Measurements from ENCODE around the gene MDGA2. TPM values are rescaled to one million over a fixed set of nuclear protein-coding genes. Genes with fewer than 3 reads are reported as not detected.
"Not testable (repeated sequence)": the region's sequence is repeated elsewhere in the genome, so short reads cannot be mapped to it uniquely, and the experiment has no call there.

Gene MDGA2
- total RNA-seq, 1 experiment from 2014 or later, result not detected

DNA sequence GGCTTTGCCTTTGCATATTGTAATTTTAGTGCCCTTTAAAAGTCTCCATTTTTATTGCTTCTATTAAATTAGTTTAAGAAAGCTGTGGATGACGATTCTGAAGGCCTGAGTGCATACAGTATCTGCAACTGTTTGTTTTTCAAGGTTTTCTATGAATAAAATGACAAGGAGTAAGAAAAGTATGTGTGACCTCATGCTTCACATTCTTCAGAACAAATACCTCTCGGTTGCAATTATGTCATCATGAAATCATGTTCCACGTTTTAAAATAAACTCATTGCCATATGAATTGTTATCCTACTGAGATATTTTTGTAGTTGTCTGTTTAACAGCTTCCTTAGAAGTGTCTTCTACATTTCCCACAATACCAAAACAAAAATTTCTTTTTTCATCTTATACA lies 374.6 kb downstream of the MDGA2 start:
- intact Hi-C loops (cut with micrococcal nuclease; ENCODE audit: unreplicated experiment), result no loop called here
- H3K9me3 Mint-ChIP-seq (ENCODE audit: low read depth, unreplicated experiment), result peaks cover 2% of the 10 kb centered on the region
- no peaks in the 10 kb centered on the region for H3K4me1 Mint-ChIP-seq (ENCODE audit: low read depth, unreplicated experiment)
- no peak overlapping the region for H3K4me3 Mint-ChIP-seq (ENCODE audit: low read depth, unreplicated experiment)
- CTCF ChIA-PET, result no interaction called here
- DNase-seq, result no peak
- no peaks in the 10 kb centered on the region for H3K27me3 Mint-ChIP-seq (ENCODE audit: unreplicated experiment)
- no peaks in the 10 kb centered on the region for H3K36me3 Mint-ChIP-seq (ENCODE audit: insufficient read depth, unreplicated experiment)
- TF ChIP-seq, protein P1, sequence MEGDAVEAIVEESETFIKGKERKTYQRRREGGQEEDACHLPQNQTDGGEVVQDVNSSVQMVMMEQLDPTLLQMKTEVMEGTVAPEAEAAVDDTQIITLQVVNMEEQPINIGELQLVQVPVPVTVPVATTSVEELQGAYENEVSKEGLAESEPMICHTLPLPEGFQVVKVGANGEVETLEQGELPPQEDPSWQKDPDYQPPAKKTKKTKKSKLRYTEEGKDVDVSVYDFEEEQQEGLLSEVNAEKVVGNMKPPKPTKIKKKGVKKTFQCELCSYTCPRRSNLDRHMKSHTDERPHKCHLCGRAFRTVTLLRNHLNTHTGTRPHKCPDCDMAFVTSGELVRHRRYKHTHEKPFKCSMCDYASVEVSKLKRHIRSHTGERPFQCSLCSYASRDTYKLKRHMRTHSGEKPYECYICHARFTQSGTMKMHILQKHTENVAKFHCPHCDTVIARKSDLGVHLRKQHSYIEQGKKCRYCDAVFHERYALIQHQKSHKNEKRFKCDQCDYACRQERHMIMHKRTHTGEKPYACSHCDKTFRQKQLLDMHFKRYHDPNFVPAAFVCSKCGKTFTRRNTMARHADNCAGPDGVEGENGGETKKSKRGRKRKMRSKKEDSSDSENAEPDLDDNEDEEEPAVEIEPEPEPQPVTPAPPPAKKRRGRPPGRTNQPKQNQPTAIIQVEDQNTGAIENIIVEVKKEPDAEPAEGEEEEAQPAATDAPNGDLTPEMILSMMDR (IDR thresholded peaks at IDR 0.05; ENCODE audit: unreplicated experiment), result no peak
- no peak overlapping the region for H3K27ac Mint-ChIP-seq (ENCODE audit: unreplicated experiment)
- BruUV-seq (replicated peaks), result no TSS peak

DNA sequence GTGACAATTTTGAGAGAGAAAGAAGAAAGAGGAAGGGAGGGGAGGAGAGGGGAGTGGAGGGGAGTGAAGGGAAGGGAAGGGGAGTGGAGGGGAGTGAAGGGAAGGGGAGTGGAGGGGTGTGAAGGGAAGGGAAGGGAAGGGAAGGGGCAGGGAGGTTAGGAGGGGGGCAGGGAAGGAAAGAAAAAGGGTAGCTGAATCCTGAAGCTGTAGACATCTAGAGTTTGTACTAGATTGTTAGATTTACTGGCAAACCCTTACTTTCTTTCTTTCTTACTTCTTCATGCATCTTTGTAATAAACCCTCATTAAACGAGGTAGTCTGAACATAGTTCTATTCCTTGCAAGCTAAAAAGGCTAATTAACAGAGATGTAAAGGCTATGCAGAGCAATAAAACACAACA lies 378.0 kb downstream of the MDGA2 start:
- no peak for DNase-seq
- CTCF ChIA-PET, result no interaction called here
- Mint-ChIP-seq H3K4me3 (ENCODE audit: low read depth, unreplicated experiment) (no peak overlapping the region), H3K4me1 (ENCODE audit: low read depth, unreplicated experiment) (no peaks in the 10 kb centered on the region), H3K9me3 (ENCODE audit: low read depth, unreplicated experiment) (peaks cover 2% of the 10 kb centered on the region), H3K27me3 (ENCODE audit: unreplicated experiment) (no peaks in the 10 kb centered on the region), H3K27ac (ENCODE audit: unreplicated experiment) (no peak overlapping the region), H3K36me3 (ENCODE audit: insufficient read depth, unreplicated experiment) (no peaks in the 10 kb centered on the region)
- BruUV-seq (replicated peaks), result no TSS peak
- TF ChIP-seq, protein P1 (IDR thresholded peaks at IDR 0.05; ENCODE audit: unreplicated experiment), result no peak
- intact Hi-C loops (cut with micrococcal nuclease; ENCODE audit: unreplicated experiment), result no loop called here

GRCh38 chr14:47284283-47284682 lies 391.1 kb downstream of the MDGA2 start:
- TF ChIP-seq, protein P1 (IDR thresholded peaks at IDR 0.05; ENCODE audit: unreplicated experiment), result no peak
- CTCF ChIA-PET, result no interaction called here
- intact Hi-C loops (cut with micrococcal nuclease; ENCODE audit: unreplicated experiment), result no loop called here

DNA sequence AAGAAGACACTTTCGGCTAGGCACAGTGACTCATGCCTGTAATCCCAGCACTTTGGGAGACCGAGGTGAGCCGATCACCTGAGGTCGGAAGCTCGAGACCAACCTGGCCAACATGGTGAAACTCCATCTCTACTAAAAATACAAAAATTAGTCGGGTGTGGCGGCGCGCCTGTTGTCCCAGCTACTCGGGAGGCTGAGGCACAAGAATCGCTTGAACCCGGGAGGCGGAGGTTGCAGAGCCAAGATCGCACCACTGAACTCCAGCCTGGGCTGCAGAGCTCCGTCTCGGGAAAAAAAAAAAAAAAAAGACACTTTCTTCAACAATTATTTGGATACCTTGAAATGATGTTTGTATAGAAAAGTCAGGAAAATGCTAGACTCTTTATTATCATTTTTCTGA lies 393.6 kb downstream of the MDGA2 start:
- BruUV-seq (replicated peaks); H3K9me3 Mint-ChIP-seq (ENCODE audit: low read depth, unreplicated experiment); H3K27ac Mint-ChIP-seq (ENCODE audit: unreplicated experiment); intact Hi-C loops (cut with micrococcal nuclease; ENCODE audit: unreplicated experiment); H3K36me3 Mint-ChIP-seq (ENCODE audit: insufficient read depth, unreplicated experiment); H3K4me1 Mint-ChIP-seq (ENCODE audit: low read depth, unreplicated experiment); CTCF ChIA-PET; H3K27me3 Mint-ChIP-seq (ENCODE audit: unreplicated experiment); DNase-seq; H3K4me3 Mint-ChIP-seq (ENCODE audit: low read depth, unreplicated experiment): not testable (repeated sequence)

More at GRCh38 chr14:47284283-47284682, 391.1 kb downstream of the MDGA2 start:
- BruUV-seq (replicated peaks), result no TSS peak
- Mint-ChIP-seq H3K9me3 (ENCODE audit: low read depth, unreplicated experiment) (no peaks in the 10 kb centered on the region), H3K27ac (ENCODE audit: unreplicated experiment) (no peak overlapping the region), H3K4me3 (ENCODE audit: low read depth, unreplicated experiment) (no peak overlapping the region), H3K27me3 (ENCODE audit: unreplicated experiment) (no peaks in the 10 kb centered on the region), H3K36me3 (ENCODE audit: insufficient read depth, unreplicated experiment) (no peaks in the 10 kb centered on the region), H3K4me1 (ENCODE audit: low read depth, unreplicated experiment) (no peaks in the 10 kb centered on the region)
- no peak for DNase-seq

DNA sequence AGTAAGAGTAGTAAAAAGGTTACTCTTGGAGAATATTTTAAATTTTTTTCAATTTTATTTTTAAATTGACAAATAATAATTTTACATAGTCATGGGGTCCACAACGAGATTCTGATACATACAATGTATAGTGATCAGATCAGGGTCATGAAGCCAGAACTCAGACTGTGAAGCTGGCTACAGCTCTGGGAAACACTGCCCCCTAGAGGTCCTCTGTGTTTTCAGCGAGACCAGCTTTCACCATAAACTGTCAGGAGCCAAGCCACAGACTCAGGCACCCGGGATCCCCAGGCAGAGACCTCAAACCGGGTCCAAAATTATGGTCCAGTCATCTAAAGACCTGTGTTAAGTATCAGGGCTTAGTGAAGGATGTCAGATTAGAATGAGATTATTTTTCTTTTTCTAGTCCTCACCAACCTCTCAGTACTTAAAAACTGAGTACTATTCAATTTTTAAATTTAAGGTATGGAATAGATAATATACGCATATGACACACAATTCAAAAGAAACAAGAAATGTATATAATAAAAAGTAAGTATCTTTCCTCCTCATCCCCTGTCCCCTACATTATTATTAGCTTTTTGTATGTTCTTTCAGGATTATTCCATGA lies 397.1 kb downstream of the MDGA2 start:
- H3K27me3 Mint-ChIP-seq (ENCODE audit: unreplicated experiment), result no peaks in the 10 kb centered on the region
- intact Hi-C loops (cut with micrococcal nuclease; ENCODE audit: unreplicated experiment), result loop anchor here (10.0 kb wide), 1 partner anchor 234 kb away; no protein-coding TSS in a partner anchor
- H3K9me3 Mint-ChIP-seq (ENCODE audit: low read depth, unreplicated experiment), result peaks cover 2% of the 10 kb centered on the region
- H3K36me3 Mint-ChIP-seq (ENCODE audit: insufficient read depth, unreplicated experiment), result no peaks in the 10 kb centered on the region
- peak; percentile 46 for DNase-seq
- H3K4me1 Mint-ChIP-seq (ENCODE audit: low read depth, unreplicated experiment), result no peaks in the 10 kb centered on the region
- TF ChIP-seq, protein P1 (IDR thresholded peaks at IDR 0.05; ENCODE audit: unreplicated experiment), result peak; percentile 35
- no peak overlapping the region for H3K27ac Mint-ChIP-seq (ENCODE audit: unreplicated experiment)
- CTCF ChIA-PET, result no interaction called here
- no TSS peak for BruUV-seq (replicated peaks)
- H3K4me3 Mint-ChIP-seq (ENCODE audit: low read depth, unreplicated experiment), result no peak overlapping the region
